Inferior parietal cortex (tissue), 1 donor: Measurements from ENCODE around the gene CLMN.

Source experiments
- DNase-seq: peaks from one replicate; pipeline ENCODE4 v3.0.0-alpha.2; 2016; ENCODE audit errors: extremely low spot score

The CLMN gene

GRCh38 chr14:95319312-95320077, at the start of gene CLMN:
CLMN (minus strand) TSS chr14:95319908; CDS start chr14:95319792, 116 bp downstream.
- DNase-seq = no peak

DNA sequence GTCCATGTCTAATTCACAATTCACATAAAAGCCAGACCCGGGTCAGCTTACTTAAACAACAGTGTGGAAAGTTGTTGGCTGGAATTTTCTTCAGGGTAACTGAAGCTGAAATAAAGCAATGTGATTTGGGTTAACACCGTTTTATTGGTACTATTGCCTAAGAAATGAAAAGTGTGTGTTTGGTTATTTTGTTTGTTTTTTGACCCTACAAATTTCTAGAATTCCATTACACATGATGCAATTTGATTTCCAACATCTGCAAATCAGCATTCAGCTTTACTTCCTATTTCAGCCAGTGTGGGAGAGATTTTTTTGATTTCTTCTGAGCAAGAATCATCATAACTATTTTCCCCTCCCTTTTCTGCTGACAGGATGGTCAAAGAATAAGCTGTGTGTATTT, 45.7 kb upstream of the CLMN start:
- DNase-seq = no peak

- DNase-seq = no peak
These were observed 44.9 kb upstream of the CLMN start for GRCh38 chr14:95364481-95365209.

DNA sequence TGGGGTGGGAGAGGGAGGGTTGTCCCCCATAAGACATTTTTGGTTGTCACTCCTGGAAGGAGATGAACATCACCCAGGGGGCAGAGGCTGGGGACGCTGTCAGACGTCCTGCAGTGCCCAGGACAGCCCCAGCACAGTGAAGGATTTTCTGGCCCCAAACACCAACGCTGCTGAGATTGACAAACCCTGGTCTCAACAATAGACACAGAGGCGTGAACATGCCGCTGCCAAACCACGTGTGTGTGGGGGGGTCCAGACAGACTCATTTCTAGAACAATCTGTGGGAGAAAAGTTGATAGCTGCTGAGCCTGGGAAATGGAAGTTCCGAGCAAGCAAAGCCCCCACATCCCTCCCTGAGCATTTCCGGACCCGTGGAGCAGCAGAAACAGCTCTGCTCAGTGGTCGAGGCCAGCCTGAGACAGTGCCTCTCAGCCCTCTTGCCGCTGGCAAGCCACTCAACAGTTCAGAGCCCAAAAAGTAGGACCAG, 43.8 kb upstream of the CLMN start:
- no peak for DNase-seq

GRCh38 chr14:95362138-95362494, 42.4 kb upstream of the CLMN start:
- no peak for DNase-seq

DNA sequence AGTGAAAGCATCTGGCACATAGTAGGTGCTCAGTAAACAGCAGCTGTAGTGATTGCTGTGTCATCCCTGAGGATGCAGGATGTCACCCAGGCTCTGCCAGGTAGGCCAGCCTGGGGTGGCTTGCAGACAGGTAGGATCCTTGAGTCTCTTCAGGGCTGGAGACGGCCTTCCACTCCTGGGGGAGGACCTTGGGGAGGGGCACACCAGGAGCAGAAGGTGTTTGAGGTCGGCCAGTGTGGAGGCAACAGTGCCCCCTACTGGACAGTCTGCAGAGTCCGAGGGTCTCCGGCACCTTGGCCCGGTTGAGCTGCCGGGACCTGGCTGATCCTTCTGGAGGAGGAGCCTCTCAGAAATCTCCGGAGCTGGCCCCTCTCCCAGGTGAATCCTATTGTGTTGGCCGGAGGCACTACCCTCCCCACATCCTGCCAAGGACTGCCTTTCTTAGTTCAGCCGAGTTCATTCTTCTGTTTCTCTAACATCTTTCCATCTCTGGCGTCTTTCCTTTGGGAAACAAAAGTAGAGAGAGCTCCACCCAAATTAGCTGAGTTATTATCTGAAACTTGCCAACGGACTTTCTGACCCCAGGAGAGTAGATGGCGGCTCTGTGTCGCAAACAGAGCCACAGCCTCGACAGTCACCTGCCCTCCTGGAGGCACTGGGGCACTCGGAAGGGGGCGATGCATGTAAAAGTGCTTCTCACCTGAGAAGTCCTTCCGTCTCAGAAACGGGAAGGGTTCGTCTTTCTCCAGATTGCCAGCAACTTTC, 41.8 kb upstream of the CLMN start:
- DNase-seq = no peak

- no peak for DNase-seq
These were observed 41.1 kb upstream of the CLMN start for GRCh38 chr14:95360828-95361227.

- DNase-seq = peak; percentile 67
These were observed 40.5 kb upstream of the CLMN start for GRCh38 chr14:95359994-95360826.

- DNase-seq = no peak
These were observed 36.6 kb upstream of the CLMN start for GRCh38 chr14:95356245-95356869.

GRCh38 chr14:95355422-95355821, 35.7 kb upstream of the CLMN start:
- DNase-seq = no peak

DNA sequence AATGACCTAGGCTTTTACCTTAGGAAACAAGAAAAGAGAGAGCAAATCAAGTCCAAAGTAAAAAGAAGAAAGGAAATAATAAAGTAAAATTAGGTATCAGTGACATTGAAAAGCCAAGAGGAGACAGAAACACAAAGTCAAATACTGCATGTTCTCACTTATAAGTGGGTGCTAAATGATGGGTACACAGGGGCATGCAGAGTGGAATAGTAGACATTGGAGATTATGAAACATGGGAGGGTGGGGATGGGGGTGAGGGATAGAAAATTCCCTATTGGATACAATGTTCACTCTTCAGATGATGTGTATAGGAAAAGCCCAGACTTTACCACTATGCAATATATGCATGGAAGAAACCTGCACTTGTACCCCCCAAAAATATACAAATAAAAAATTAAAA, 35.1 kb upstream of the CLMN start:
- no peak for DNase-seq

- no peak for DNase-seq
These were observed 34.0 kb upstream of the CLMN start for GRCh38 chr14:95353664-95354063.

DNA sequence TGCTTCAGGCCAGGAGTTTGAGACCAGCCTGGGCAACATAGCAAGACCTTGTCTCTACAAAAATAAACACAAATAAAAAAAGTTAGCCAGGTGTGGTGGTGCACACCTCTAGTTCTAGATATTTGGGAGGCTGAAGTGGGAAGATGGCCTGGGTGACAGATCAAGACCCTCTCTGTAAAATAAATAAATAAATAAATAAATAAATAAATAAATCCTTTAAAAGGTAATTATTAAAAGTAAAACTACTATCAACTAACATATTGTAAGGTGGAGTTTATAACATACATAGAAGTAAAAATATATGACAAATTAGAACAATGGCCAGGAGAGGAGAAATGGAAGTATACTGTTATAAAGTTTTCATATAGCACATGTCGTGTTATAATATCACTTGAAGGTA, 33.3 kb upstream of the CLMN start:
- DNase-seq = no peak

DNA sequence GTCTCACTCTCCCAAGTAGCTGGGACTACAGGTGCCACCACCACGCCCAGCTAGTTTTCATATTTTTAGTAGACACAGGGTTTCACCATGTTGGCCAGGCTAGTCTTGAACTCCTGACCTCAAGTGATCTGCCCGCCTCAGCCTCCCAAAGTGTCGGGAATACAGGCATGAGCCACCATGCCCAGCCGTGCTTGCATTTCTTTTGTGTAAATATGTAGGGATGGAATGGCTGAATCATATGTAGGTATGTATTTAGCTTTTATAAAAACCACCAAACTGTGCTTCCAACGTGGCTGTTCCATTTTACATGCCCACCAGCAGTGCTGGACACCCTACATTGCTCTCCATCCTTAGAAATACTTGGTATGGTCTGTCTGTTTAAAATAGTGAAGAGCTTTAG, 32.8 kb upstream of the CLMN start:
- DNase-seq = no peak

GRCh38 chr14:95349241-95349640, 29.5 kb upstream of the CLMN start:
- no peak for DNase-seq

- DNase-seq = no peak
These were observed 28.8 kb upstream of the CLMN start for GRCh38 chr14:95348395-95349080.

GRCh38 chr14:95346820-95347219, 27.1 kb upstream of the CLMN start:
- DNase-seq = no peak

GRCh38 chr14:95346266-95346665, 26.6 kb upstream of the CLMN start:
- no peak for DNase-seq

DNA sequence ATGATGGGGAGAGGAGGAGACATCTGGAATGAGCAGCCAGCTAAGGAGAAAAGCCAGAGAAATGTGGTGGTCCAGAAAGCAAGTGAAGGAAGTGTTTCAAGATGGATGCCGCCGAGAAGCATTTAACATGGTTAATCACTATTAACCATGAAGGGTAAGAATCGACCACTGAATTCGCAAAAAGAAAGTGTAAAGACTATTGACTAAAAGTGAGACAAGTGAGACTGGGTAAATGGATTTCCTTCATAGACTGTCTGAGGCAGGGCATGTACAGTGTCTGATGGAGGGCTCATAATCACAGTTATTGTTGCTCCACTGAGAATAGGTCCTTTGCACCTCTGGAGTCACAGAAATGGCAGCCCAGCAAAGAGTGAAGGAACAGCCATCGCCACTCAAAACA, 25.3 kb upstream of the CLMN start:
- no peak for DNase-seq

GRCh38 chr14:95344536-95344935, 24.8 kb upstream of the CLMN start:
- DNase-seq = no peak

DNA sequence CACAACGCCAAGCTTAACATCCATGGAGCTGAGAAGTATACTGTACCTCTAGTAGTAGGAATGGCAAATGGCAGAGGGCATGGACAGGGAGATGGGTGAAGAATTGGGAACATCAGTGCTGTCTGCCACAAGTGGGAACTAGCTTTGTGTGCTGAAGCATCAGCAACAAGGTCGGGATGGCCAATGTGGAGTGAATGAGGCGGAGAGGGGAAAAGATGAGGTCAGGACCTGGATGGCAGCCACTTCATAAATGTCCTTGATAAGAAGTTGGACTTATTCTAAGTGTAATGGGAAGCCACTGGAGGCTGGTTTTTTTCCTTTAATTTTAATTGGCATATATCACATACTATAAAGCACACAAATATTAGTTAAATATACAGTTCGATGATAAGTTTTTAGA, 21.9 kb upstream of the CLMN start:
- DNase-seq = no peak
